ENCODE results near the gene ARHGAP26. TPM values are rescaled to one million over a fixed set of nuclear protein-coding genes. Genes with fewer than 3 reads are reported as not detected.

ARHGAP26 gene
- total RNA-seq, 2 donors from 2014 or later: 27.5 to 80.7 TPM

GRCh38 chr5:142724821-142725220 lies 45.4 kb upstream of the ARHGAP26 start:
- Histone ChIP-seq H3K4me1 (ENCODE audit: control insufficient read depth in 1 of 2, low read depth in 2 of 2) (peaks cover 15 to 34% of the 10 kb centered on the region in 2 donors), H3K36me3 (no peaks in the 10 kb centered on the region), H3K27me3 (replicated peaks; ENCODE audit: insufficient read depth) (no peaks in the 10 kb centered on the region), H3K27ac (no peak overlapping the region), H3K9me3 (no peaks in the 10 kb centered on the region), H3K4me3 (no peak overlapping the region)
- DNase-seq (ENCODE audit: low spot score): no peak
- TF ChIP-seq, protein P1, sequence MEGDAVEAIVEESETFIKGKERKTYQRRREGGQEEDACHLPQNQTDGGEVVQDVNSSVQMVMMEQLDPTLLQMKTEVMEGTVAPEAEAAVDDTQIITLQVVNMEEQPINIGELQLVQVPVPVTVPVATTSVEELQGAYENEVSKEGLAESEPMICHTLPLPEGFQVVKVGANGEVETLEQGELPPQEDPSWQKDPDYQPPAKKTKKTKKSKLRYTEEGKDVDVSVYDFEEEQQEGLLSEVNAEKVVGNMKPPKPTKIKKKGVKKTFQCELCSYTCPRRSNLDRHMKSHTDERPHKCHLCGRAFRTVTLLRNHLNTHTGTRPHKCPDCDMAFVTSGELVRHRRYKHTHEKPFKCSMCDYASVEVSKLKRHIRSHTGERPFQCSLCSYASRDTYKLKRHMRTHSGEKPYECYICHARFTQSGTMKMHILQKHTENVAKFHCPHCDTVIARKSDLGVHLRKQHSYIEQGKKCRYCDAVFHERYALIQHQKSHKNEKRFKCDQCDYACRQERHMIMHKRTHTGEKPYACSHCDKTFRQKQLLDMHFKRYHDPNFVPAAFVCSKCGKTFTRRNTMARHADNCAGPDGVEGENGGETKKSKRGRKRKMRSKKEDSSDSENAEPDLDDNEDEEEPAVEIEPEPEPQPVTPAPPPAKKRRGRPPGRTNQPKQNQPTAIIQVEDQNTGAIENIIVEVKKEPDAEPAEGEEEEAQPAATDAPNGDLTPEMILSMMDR (IDR thresholded peaks at IDR 0.05): no peak
- ATAC-seq (ENCODE audit: insufficient number of reproducible peaks, low FRiP score, low read depth): no peak

DNA sequence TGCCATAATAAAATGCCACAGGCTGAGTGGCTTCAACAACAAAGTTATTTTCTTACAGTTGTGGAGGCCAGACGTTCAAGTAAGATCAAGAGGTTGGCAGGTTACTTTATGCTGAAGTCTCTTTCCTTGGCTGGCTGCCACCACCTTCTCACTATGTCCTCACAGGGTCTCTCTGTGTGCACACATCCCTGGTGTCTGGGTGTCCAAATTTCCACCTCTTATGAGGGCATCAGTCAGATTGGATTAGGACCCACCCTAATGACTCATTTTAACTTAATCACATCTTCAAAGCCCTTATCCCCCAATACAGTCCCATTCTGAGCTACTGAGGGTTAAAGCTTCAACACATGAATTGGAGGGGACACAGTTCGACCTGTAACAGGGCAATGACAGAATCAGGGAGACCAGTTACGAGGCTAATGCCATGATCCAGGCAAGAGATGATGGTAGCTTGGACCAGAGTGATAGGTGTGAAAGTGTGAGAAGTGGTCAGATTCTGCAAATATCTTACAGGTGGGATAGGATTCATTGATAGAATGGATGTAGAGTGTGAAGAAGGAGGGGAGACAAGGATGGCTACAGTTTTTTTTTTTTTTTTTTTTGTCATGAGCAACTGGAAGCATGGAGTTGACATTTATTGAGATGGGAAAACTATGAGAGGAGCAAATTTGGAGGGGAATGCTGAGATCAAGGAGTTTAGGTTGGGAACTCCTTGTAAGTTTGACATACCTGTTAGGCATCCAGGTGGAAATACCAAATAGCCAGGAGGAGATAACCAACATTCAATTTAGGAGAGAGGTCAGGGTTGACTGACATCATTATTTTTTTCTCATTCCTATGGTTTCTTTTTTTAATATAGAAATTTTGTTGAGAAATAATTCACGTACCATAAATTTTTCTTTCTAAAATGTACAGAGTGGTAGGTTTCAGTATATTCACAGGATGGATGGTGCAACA lies 44.7 kb upstream of the ARHGAP26 start:
- TF ChIP-seq, protein P1 (IDR thresholded peaks at IDR 0.05): no peak
- DNase-seq (ENCODE audit: low spot score) (no peak), ATAC-seq (ENCODE audit: insufficient number of reproducible peaks, low FRiP score, low read depth) (no peak)
- peak overlapping the region; percentile 48 to 51 for H3K27ac ChIP-seq
- H3K9me3 ChIP-seq: no peaks in the 10 kb centered on the region
- H3K4me3 ChIP-seq: no peak overlapping the region
- H3K27me3 ChIP-seq (replicated peaks; ENCODE audit: insufficient read depth): no peaks in the 10 kb centered on the region
- peaks cover 15 to 34% of the 10 kb centered on the region in 2 donors for H3K4me1 ChIP-seq (ENCODE audit: control insufficient read depth in 1 of 2, low read depth in 2 of 2)
- no peaks in the 10 kb centered on the region for H3K36me3 ChIP-seq

DNA sequence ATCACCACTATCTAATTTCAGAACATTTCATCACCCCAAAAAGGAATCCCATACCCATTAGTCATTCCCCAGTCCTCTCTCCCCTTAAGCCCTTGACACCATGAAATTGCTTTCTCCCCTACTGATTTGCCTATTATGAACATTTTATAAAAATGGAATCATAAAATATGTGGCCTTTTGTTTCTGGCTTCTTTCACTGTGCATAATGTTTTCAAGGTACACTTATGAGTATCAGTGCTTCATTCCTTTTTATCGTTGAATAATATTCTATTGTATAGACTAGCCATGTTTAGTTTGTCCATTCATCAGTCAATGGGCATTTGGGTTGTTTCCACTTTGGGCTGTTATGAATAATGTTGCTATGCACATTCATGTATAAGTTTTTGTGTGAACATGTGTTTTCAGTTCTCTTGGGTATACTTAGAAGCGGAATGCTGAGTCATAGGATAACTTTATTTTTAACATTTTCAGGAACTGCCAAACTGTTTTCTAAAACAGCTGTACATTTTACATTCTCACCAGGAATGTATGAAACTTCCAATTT lies 43.9 kb upstream of the ARHGAP26 start:
- Histone ChIP-seq H3K27me3 (replicated peaks; ENCODE audit: insufficient read depth) (no peaks in the 10 kb centered on the region), H3K4me1 (ENCODE audit: control insufficient read depth in 1 of 2, low read depth in 2 of 2) (peaks cover 15 to 34% of the 10 kb centered on the region in 2 donors), H3K4me3 (no peak overlapping the region), H3K36me3 (no peaks in the 10 kb centered on the region), H3K27ac (peak overlapping the region; percentile 48 to 51), H3K9me3 (no peaks in the 10 kb centered on the region)
- TF ChIP-seq, protein P1 (IDR thresholded peaks at IDR 0.05): no peak
- ATAC-seq (ENCODE audit: insufficient number of reproducible peaks, low FRiP score, low read depth) (peak; percentile 58), DNase-seq (ENCODE audit: low spot score) (no peak)

- Histone ChIP-seq H3K4me1 (ENCODE audit: control insufficient read depth in 1 of 2, low read depth in 2 of 2) (peaks cover 15 to 34% of the 10 kb centered on the region in 2 donors), H3K27me3 (replicated peaks; ENCODE audit: insufficient read depth) (no peaks in the 10 kb centered on the region), H3K9me3 (no peaks in the 10 kb centered on the region), H3K36me3 (no peaks in the 10 kb centered on the region), H3K27ac (no peak overlapping the region), H3K4me3 (no peak overlapping the region)
- ATAC-seq (ENCODE audit: insufficient number of reproducible peaks, low FRiP score, low read depth) (no peak), DNase-seq (ENCODE audit: low spot score) (no peak)
- TF ChIP-seq, protein P1 (IDR thresholded peaks at IDR 0.05): no peak
Observed at GRCh38 chr5:142727735-142728047, 42.5 kb upstream of the ARHGAP26 start.

Data from thoracic aorta (tissue), 2 donors.